Umbilical cord (tissue), 2 donors: Measurements from ENCODE around the gene PARP3. TPM values are rescaled to one million over a fixed set of nuclear protein-coding genes. Genes with fewer than 3 reads are reported as not detected.

Experiments used
- DNase-seq: peaks from one replicate; pipeline ENCODE4 v3.0.0-alpha.2; 2015; ENCODE audit warnings: low spot score
- total RNA-seq: library from RNA; depleted of rRNA; stranded (reverse); fragments of >200 nt; gene quantifications from one replicate; pipeline ENCODE4 v1.2.3, GENCODE V29; 2014; ENCODE audit warnings: low replicate concordance; ENCODE audit not compliant: insufficient read depth

PARP3 gene
- total RNA-seq, 1 donor from 2014 or later: 5.5 TPM

GRCh38 chr3:51948016-51948580 lies 5.9 kb downstream of the PARP3 start:
- DNase-seq: no peak

GRCh38 chr3:51949121-51949520 lies 7.0 kb downstream of the PARP3 start:
- no peak for DNase-seq

GRCh38 chr3:51950899-51951298 lies 8.7 kb downstream of the PARP3 start:
- no peak for DNase-seq

- DNase-seq: no peak
Observed at GRCh38 chr3:51953445-51953844, 11.3 kb downstream of the PARP3 start.

GRCh38 chr3:51954105-51954504 lies 11.9 kb downstream of the PARP3 start:
- DNase-seq: no peak

- DNase-seq: no peak
Observed at GRCh38 chr3:51954713-51955112, 12.6 kb downstream of the PARP3 start.

GRCh38 chr3:51955175-51955892 lies 13.2 kb downstream of the PARP3 start, which contains the start of gene GPR62:
GPR62 (plus strand) TSS chr3:51955381; CDS start chr3:51955653, 272 bp downstream.
- no peak for DNase-seq

- peak; percentile 60 for DNase-seq
Observed at GRCh38 chr3:51955893-51956770, 14.0 kb downstream of the PARP3 start.

GRCh38 chr3:51957520-51958205 lies 15.5 kb downstream of the PARP3 start:
- no peak for DNase-seq

GRCh38 chr3:51958603-51959521 lies 16.7 kb downstream of the PARP3 start:
- no peak for DNase-seq

- DNase-seq: no peak
Observed at GRCh38 chr3:51959651-51960050, 17.5 kb downstream of the PARP3 start.

- DNase-seq: no peak
Observed at GRCh38 chr3:51960386-51960785, 18.2 kb downstream of the PARP3 start.

- no peak for DNase-seq
Observed at GRCh38 chr3:51961011-51961410, 18.8 kb downstream of the PARP3 start.

- no peak for DNase-seq
Observed at GRCh38 chr3:51961602-51962569, 19.7 kb downstream of the PARP3 start.

GRCh38 chr3:51962854-51963530 lies 20.8 kb downstream of the PARP3 start:
- peak; percentile 78 for DNase-seq

- no peak for DNase-seq
Observed at GRCh38 chr3:51963951-51964451, 21.8 kb downstream of the PARP3 start.

- DNase-seq: no peak
Observed at GRCh38 chr3:51964521-51964920, 22.4 kb downstream of the PARP3 start.

- no peak for DNase-seq
Observed at GRCh38 chr3:51966016-51966415, 23.9 kb downstream of the PARP3 start.

- DNase-seq: no peak
Observed at GRCh38 chr3:51966486-51966885, 24.3 kb downstream of the PARP3 start.
